DOHH2 (cell line): ENCODE results near the gene TLR2.
A peak's percentile ranks its signal among the peaks of the same experiment; 100 is the strongest.

Experiments
- H3F3A ChIP-seq: fragments of 200-600 bp; sonication (generic), shearing (Covaris generic); 2 replicates; pipeline ENCODE4 v1.6.0; 2016; ENCODE audit warnings: antibody characterized with exemption, mild to moderate bottlenecking; ENCODE audit not compliant: control insufficient read depth, insufficient read depth
- H3K27ac ChIP-seq: fragments of 200-600 bp; sonication (generic); 2 replicates; pipeline ENCODE4 v1.5.1; 2014; ENCODE audit warnings: low read depth, mild to moderate bottlenecking, low read length, moderate library complexity
- H3K27me3 ChIP-seq: fragments of 200-600 bp; sonication (generic); 2 replicates; pipeline ENCODE4 v1.6.1; 2014; ENCODE audit warnings: mild to moderate bottlenecking, low read length, mixed read lengths; ENCODE audit not compliant: control insufficient read depth
- H3K36me3 ChIP-seq: fragments of 200-600 bp; sonication (generic); 2 replicates; pipeline ENCODE4 v1.6.1; 2014; ENCODE audit warnings: mild to moderate bottlenecking, low read length, moderate library complexity, mixed read lengths; ENCODE audit not compliant: control insufficient read depth
- H3K4me1 ChIP-seq: fragments of 200-600 bp; sonication (generic); 2 replicates; pipeline ENCODE4 v1.6.1; 2014; ENCODE audit warnings: mild to moderate bottlenecking, low read length, mixed read lengths; ENCODE audit not compliant: control insufficient read depth
- H3K4me2 ChIP-seq: fragments of 200-600 bp; sonication (generic); 2 replicates; pipeline ENCODE4 v1.6.0; 2014; ENCODE audit warnings: mild to moderate bottlenecking, low read length, moderate library complexity
- H3K4me3 ChIP-seq: fragments of 200-600 bp; sonication (generic); 2 replicates; pipeline ENCODE4 v1.5.1; 2014; ENCODE audit warnings: mild to moderate bottlenecking, low read length, mixed read lengths
- H3K79me2 ChIP-seq: fragments of 200-600 bp; sonication (generic); 2 replicates; pipeline ENCODE4 v1.6.1; 2014; ENCODE audit warnings: mild to moderate bottlenecking, low read length, mixed read lengths; ENCODE audit not compliant: control insufficient read depth
- H3K9me2 ChIP-seq: fragments of 200-600 bp; sonication (generic); replicated peaks from 2 replicates; pipeline ENCODE4 v1.6.1; 2014; ENCODE audit warnings: mild to moderate bottlenecking, low read length, mixed read lengths; ENCODE audit not compliant: control insufficient read depth
- H3K9me3 ChIP-seq: fragments of 200-600 bp; sonication (generic); 2 replicates; pipeline ENCODE4 v1.6.1; 2014; ENCODE audit warnings: antibody characterized with exemption, low read length, mixed read lengths; ENCODE audit not compliant: control insufficient read depth, insufficient read depth
- H4K20me1 ChIP-seq: fragments of 200-600 bp; sonication (generic); 2 replicates; pipeline ENCODE4 v1.6.0; 2014; ENCODE audit warnings: low read depth, mild to moderate bottlenecking, antibody characterized with exemption, low read length, moderate library complexity; ENCODE audit not compliant: control insufficient read depth, insufficient read depth
- EZH2phosphoT487 ChIP-seq: fragments of 200-600 bp; sonication (generic); IDR thresholded peaks from 2 replicates; pipeline ENCODE4 v1.6.1; 2017; ENCODE audit warnings: borderline replicate concordance, mild to moderate bottlenecking, antibody characterized with exemption, low read length, moderate library complexity, mixed read lengths
- TF ChIP-seq, protein P1 (sequence below): fragments of 200-600 bp; sonication (generic); IDR thresholded peaks from one replicate; pipeline ENCODE4 v1.5.1; 2014; ENCODE audit warnings: antibody characterized with exemption, mild to moderate bottlenecking, low read depth, low read length; ENCODE audit not compliant: poor library complexity, severe bottlenecking

Gene TLR2

GRCh38 chr4:153639833-153640802 is 44.0 kb upstream of the TLR2 start:
- no peaks in the 10 kb centered on the region for H3K27me3 ChIP-seq
- H3K79me2 ChIP-seq: no peaks in the 10 kb centered on the region
- no peaks in the 10 kb centered on the region for H3K9me2 ChIP-seq
- H3K4me1 ChIP-seq: peaks cover 4% of the 10 kb centered on the region
- H3K27ac ChIP-seq: no peak overlapping the region
- H3K36me3 ChIP-seq: peaks cover 30% of the 10 kb centered on the region
- peaks cover 59% of the 10 kb centered on the region for H3F3A ChIP-seq
- H3K9me3 ChIP-seq: no peaks in the 10 kb centered on the region
- 0 out of 2 replicates have a peak, but pooled peaks cover 6% of the 10 kb centered on the region for H4K20me1 ChIP-seq
- H3K4me2 ChIP-seq: no peak overlapping the region
- H3K4me3 ChIP-seq: no peak overlapping the region
- no peak for TF ChIP-seq EZH2phosphoT487
- TF ChIP-seq, protein P1, sequence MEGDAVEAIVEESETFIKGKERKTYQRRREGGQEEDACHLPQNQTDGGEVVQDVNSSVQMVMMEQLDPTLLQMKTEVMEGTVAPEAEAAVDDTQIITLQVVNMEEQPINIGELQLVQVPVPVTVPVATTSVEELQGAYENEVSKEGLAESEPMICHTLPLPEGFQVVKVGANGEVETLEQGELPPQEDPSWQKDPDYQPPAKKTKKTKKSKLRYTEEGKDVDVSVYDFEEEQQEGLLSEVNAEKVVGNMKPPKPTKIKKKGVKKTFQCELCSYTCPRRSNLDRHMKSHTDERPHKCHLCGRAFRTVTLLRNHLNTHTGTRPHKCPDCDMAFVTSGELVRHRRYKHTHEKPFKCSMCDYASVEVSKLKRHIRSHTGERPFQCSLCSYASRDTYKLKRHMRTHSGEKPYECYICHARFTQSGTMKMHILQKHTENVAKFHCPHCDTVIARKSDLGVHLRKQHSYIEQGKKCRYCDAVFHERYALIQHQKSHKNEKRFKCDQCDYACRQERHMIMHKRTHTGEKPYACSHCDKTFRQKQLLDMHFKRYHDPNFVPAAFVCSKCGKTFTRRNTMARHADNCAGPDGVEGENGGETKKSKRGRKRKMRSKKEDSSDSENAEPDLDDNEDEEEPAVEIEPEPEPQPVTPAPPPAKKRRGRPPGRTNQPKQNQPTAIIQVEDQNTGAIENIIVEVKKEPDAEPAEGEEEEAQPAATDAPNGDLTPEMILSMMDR: no peak

DNA sequence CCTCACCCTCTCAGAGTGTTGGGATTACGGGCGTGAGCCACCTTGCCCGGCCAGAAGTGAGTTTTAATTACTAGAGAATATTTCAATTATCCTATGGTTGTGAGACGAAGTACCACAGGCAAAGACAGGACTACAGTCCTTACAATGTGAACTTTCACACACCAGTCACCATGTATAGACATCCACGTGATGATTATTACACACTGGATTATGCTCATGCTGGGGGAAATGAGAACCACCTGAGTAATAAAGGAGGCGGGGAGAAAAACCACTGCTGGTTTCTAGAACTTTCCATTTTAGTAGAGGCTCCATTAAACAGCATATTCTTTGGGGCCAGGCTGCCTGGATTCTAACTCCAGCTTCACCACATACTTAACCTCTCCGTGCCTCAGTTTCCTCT is 42.5 kb upstream of the TLR2 start:
- no peak overlapping the region for H3K4me2 ChIP-seq
- H3K4me1 ChIP-seq: peaks cover 4% of the 10 kb centered on the region
- no peaks in the 10 kb centered on the region for H3K9me3 ChIP-seq
- H4K20me1 ChIP-seq: no peaks in the 10 kb centered on the region
- peaks cover 45% of the 10 kb centered on the region for H3F3A ChIP-seq
- TF ChIP-seq, protein P1: no peak
- no peak for TF ChIP-seq EZH2phosphoT487
- no peak overlapping the region for H3K4me3 ChIP-seq
- H3K36me3 ChIP-seq: peaks cover 16% of the 10 kb centered on the region
- H3K27ac ChIP-seq: no peak overlapping the region
- no peaks in the 10 kb centered on the region for H3K27me3 ChIP-seq
- H3K79me2 ChIP-seq: no peaks in the 10 kb centered on the region
- H3K9me2 ChIP-seq: no peaks in the 10 kb centered on the region

DNA sequence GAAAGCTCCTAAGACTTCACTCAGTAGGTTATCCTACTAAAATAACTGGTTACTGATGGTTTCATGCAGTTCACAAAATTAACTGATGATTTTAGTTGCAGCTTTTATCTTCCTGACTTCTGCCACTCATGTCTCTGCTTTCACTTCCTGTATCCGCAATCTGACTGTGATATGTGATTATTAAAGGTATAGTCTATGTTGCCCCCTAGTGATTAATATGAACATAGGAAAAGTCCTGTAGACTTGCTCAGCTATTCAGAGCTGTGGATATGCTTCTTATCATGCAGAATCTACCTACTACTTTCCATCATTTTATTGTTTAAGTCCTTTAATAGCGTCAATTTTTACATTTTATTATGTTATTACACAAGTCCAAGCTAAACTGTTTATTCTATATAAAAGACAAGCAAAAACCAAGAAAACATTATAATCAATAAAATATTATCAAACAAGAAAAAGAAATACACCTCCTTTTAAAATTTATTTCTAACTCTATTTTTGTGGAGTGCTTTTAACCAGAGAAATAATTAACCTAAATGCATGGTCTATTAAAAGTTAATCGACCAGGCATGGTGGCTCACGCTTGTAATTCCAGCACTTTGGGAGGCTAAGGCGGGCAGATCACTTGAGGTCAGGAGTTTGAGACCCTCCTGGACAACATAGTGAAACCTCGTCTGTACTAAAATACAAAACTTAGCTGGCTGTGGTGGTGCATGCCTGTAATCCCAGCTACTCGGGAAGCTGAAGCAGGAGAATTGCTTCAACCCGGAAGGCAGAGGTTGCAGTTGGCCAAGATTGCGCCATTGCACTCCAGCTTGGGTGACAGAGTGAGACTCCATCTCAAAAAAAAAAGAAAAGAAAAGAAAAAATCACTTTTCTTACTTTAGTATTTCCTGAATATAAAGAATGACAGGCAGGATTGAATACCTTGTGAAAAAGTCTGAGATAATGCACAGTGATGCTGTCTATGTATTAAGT is 40.4 kb upstream of the TLR2 start:
- Histone ChIP-seq H3K9me3 (no peaks in the 10 kb centered on the region), H3K27me3 (no peaks in the 10 kb centered on the region), H3K36me3 (no peaks in the 10 kb centered on the region), H3K4me1 (peaks cover 11% of the 10 kb centered on the region), H3K4me3 (no peak overlapping the region), H3K4me2 (no peak overlapping the region), H3F3A (peaks cover 24% of the 10 kb centered on the region), H4K20me1 (no peaks in the 10 kb centered on the region), H3K27ac (0 out of 2 replicates have a peak overlapping the region, but pooled peaks have one; percentile 2), H3K79me2 (no peaks in the 10 kb centered on the region), H3K9me2 (no peaks in the 10 kb centered on the region)
- TF ChIP-seq, protein P1: peak; percentile 67
- TF ChIP-seq EZH2phosphoT487: no peak
